Stimulated activated CD8-positive, alpha-beta memory T cell treated with anti-CD3 and anti-CD28 coated beads, Interleukin-7, amount 100 ng/mL, for 1 hour (primary cell): ENCODE results near the gene LRRC7.

ENCODE experiments used
- DNase-seq, 2 donors: peaks; one replicate each; pipeline ENCODE4 v3.0.0-alpha.2; 2020; ENCODE audit warnings: low read depth in 2 of 2

LRRC7 gene

GRCh38 chr1:69589799-69590198 lies 22.1 kb downstream of the LRRC7 start:
- DNase-seq = no peak

GRCh38 chr1:69592341-69592740 lies 24.6 kb downstream of the LRRC7 start:
- no peak for DNase-seq

- DNase-seq = no peak
Measured at GRCh38 chr1:69595486-69595885, 27.8 kb downstream of the LRRC7 start.

- no peak for DNase-seq
Measured at GRCh38 chr1:69611316-69611715, 43.6 kb downstream of the LRRC7 start.

GRCh38 chr1:69613414-69613813 lies 45.7 kb downstream of the LRRC7 start:
- no peak for DNase-seq

- DNase-seq = no peak
Measured at GRCh38 chr1:69638673-69639072, 71.0 kb downstream of the LRRC7 start.

GRCh38 chr1:69639159-69639558 lies 71.4 kb downstream of the LRRC7 start:
- DNase-seq = no peak

GRCh38 chr1:69643266-69643665 lies 75.5 kb downstream of the LRRC7 start:
- no peak for DNase-seq

- no peak for DNase-seq
Measured at GRCh38 chr1:69645477-69645876, 77.8 kb downstream of the LRRC7 start.

GRCh38 chr1:69648486-69648885 lies 80.8 kb downstream of the LRRC7 start:
- DNase-seq = no peak

- DNase-seq = no peak
Measured at GRCh38 chr1:69649383-69649990, 81.8 kb downstream of the LRRC7 start.

GRCh38 chr1:69650779-69651178 lies 83.1 kb downstream of the LRRC7 start:
- no peak for DNase-seq

- DNase-seq = no peak
Measured at GRCh38 chr1:69651656-69652055, 83.9 kb downstream of the LRRC7 start.

- DNase-seq = no peak
Measured at GRCh38 chr1:69657971-69658370, 90.2 kb downstream of the LRRC7 start.

GRCh38 chr1:69661686-69662085 lies 94.0 kb downstream of the LRRC7 start:
- no peak for DNase-seq

- DNase-seq = no peak
Measured at GRCh38 chr1:69662321-69662720, 94.6 kb downstream of the LRRC7 start.

- DNase-seq = no peak
Measured at GRCh38 chr1:69671363-69672010, 103.8 kb downstream of the LRRC7 start.

- no peak for DNase-seq
Measured at GRCh38 chr1:69673321-69673720, 105.6 kb downstream of the LRRC7 start.

- DNase-seq = no peak
Measured at GRCh38 chr1:69679965-69680364, 112.2 kb downstream of the LRRC7 start.

GRCh38 chr1:69686367-69686984 lies 118.8 kb downstream of the LRRC7 start:
- DNase-seq = no peak

GRCh38 chr1:69688193-69688592 lies 120.5 kb downstream of the LRRC7 start:
- no peak for DNase-seq

- DNase-seq = no peak
Measured at GRCh38 chr1:69691179-69691578, 123.5 kb downstream of the LRRC7 start.

GRCh38 chr1:69693921-69694675 lies 126.4 kb downstream of the LRRC7 start:
- DNase-seq = no peak
